Dermis blood vessel endothelial cell (primary cell): ENCODE data around the gene CD248. TPM values are rescaled to one million over a fixed set of nuclear protein-coding genes. Genes with fewer than 3 reads are reported as not detected.
"Not testable (repeated sequence)": the region's sequence is repeated elsewhere in the genome, so short reads cannot be mapped to it uniquely, and the experiment has no call there.

Experiments used
- DNase-seq: peaks from one replicate; pipeline ENCODE4 v3.0.0; 2010
- total RNA-seq: library from RNA; depleted of rRNA; stranded (reverse); fragments of >200 nt; gene quantifications from 2 replicates; pipeline ENCODE4 v1.2.3, GENCODE V29; 2014

Gene CD248
- total RNA-seq, 1 donor from 2014 or later: 0.68 TPM

DNA sequence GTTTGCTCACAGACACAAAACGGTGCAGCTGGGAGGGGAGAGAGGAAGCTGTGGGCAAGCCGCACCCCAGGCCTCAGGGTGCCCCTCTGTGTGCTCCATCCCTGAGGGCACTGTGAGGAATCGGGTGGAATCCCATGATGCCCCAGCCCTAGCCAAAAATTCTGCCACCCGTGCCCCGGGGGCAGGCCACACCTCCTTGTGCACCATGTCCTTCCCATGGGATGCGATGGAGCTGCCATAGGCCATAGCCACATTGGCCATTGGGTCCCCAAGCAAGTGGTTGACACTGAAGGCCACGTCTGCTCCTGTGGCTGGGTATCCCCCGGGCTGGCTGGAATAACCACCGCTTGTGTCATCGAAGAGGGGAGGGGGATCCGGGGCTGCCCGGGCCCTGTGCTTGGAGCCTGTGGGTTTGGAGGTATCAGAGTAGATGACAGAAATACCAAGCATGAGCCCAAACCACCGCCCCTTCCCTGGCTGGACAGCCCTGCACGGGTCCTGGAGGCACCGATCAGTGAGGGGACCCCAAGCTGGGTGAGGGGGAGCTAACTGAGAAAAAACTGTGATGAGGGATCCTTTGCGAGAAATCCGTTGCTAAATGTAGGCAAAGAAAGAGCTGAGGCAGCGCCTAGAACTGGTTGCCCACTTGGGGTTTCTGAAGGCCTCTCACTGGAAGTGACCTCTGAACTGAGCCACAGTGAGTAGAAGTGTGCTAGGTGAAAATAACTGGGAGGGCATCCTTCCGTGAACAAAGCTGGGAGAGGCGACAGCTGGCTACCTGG, 28.8 kb downstream of the CD248 start:
- no peak for DNase-seq

GRCh38 chr11:66287211-66287888, 29.5 kb downstream of the CD248 start:
- no peak for DNase-seq

- DNase-seq: no peak
Measured at GRCh38 chr11:66286699-66287098, 30.1 kb downstream of the CD248 start.

DNA sequence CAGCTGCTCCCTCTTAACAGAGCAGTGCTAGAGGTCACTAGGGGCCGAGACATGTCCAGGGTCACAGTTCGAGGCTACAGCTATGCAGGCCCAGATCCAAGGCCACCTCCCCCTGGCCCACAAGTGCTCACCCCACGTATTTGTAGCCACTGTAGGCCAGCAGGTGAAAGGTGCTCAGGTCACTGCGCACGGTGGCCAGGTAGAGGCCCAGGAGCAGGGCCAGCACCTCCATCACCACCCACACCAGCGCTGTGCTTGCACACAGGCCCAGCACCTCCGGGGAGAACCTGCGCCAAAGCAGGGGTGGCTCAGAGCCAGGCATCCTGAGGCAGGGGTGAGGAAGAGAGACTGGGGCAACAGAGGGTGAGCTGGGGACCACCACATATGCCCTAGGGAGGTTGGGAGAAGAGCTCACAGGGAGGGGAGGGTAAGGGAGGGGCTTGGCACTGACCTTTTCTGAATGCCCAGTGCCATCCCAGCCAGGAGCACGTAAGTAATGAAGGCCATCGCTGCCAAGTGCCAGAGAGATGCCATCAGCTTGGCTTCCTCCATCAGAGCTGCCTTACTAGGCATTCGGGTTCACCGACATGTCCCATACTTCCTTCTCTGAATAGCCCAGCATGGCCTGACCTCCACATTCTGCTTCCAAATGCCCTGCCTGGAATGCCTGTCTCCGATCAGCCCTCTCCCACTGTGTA, 31.4 kb downstream of the CD248 start:
- no peak for DNase-seq

GRCh38 chr11:66284526-66285078, 32.2 kb downstream of the CD248 start:
- DNase-seq: no peak

DNA sequence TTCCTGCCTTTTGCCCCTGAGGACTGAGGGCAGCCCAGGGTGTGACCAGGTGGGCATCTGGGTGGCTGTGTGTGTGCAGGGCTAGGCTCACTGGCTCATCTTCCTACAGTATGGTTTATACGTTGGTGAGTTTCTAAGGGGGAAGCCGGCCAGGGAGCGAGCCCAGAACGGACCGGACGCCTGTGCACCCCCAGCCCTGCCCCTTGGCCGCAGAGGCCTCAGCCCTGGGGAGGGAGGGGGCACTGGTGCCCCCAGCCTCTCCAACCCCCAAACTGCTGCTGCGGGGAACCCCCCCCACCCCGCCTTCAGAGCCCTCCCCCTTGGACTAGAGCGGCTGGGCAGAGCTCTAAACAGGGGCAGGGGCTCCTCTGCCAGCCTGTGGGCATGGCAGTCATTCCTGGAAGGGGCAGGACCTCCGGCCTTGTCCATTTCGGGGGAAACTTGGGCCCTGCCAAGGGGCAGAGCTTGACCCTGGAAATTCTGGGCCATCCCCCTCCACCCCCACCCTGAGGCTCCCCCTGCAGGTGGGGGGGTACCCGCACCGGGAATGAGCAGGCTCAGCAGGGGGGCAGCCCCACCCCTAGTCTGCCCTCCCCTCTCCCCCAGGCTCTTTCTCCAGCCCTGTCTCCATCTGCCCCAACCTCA, 33.3 kb downstream of the CD248 start:
- DNase-seq: no peak

GRCh38 chr11:66282468-66283455, 34.1 kb downstream of the CD248 start:
- peak; percentile 98 for DNase-seq

GRCh38 chr11:66281776-66282467, 34.9 kb downstream of the CD248 start:
- no peak for DNase-seq

GRCh38 chr11:66281001-66281400, 35.8 kb downstream of the CD248 start:
- DNase-seq: no peak

GRCh38 chr11:66280428-66280827, 36.4 kb downstream of the CD248 start:
- DNase-seq: no peak

DNA sequence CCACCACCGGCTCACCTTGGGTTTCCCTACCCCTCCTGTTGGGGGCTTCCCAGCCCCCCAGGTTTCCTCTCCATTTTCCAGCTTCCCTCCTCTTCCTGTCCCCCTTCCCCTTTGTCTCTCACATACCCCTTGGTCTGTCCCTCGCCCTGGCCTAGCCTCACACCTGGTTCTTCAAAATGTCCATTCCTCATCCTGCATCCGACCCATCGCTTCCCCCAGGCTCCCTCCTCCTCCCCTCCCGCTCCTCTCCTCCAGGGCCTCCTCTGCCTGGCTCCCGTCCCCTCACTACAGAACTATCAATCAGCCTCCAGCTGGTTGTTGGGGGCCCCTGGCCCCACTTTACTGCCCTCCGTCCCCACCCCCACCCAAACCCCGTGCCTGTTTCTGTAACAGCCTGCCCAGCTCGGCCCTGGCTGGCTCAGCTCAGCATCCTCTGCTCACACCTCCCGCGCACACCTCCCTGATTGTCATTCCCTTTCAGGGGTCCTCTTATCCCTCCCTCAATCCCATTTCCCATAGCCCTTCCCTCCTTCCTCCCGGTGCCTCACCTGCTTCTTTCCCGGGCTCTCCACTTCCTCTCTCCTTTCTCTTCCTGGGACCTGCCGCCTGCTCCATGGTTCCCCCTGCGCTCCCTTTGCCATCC, 37.6 kb downstream of the CD248 start:
- no peak for DNase-seq

DNA sequence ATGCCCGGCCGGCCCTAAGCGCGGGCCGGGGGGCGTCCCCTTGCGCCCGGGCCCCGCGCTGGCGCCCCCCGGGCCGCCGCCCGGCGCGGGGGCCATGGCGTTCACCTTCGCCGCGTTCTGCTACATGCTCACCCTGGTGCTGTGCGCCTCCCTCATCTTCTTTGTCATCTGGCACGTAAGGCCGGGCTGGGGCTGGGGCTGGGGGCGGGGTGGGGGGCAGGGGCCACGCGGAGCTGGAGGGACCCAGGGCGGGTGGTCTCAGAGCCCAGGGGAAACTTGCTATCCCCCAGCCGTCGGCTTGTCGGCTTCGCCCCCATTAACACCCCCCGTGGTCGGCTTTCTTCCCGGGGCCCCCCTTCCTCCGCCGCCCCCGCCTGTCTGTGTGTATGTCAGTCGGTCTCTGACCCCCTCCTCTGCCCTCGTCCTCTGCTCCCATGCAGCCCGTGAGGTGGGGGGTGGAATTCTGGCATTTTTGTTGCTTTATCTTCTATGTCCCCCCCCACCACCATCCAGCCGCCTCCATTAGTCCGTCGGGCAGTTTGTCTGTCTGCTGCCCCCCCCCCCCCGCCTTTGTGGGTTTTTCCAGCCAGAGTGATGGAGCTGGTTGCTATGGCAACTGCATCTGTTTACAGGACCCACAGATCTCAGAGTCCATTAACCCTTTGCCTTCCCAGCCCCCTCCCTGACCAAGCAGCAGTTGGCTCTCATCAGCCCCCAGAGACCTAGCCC, 38.3 kb downstream of the CD248 start:
- no peak for DNase-seq

DNA sequence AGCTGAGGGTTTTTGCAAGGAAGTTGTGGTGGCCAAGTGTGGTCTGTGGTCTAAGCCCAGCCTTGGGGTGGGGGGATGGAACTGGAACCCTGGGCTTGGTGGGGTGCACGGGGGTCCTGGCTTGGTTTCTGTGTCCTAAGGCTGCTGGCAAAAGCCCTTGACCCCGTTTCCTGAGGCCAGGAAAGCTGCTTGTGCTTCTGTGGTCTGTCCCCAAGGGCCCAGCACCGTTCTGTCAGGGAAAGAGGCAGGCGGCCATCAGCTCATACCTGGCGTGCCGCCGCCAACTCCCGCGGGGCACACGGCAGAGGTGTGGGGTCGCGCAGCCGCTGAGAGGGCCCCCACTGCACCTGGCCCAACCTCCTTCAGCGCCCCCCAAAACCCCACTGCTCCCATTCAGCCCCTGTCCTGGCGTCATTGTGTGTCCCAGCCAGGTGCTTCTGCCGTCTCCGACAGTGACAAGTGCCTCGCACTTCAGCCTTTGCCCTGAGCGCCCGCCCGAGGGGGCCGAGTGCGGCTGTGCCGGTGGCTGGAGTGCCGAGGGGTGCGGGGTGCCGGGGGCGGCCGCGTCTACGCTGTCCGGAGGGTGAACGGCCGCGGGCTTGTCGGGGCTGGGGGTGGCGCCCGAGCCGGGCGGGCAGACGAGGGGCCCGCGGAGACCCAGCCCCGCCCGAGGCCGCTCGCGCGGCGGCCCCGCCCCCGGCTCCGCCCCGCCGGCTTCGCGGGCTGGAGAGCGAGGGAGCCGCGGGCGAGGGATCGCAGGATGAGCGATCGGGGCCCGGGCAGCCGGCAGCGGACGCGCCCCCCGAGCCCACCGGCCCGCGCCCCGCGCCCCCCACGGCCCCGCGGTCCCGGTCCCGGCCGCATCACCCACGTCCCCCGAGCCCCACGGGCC, 39.1 kb downstream of the CD248 start, which contains the start of gene CNIH2:
TSS of gene CNIH2 (plus strand) at position 705 of the 892 bp plus-strand sequence. CDS start 282 bp downstream, outside the sequence.
- peak; percentile 18 for DNase-seq

GRCh38 chr11:66277064-66277463, 39.8 kb downstream of the CD248 start:
- DNase-seq: not testable (repeated sequence)

GRCh38 chr11:66276619-66277018, 40.2 kb downstream of the CD248 start:
- not testable (repeated sequence) for DNase-seq

DNA sequence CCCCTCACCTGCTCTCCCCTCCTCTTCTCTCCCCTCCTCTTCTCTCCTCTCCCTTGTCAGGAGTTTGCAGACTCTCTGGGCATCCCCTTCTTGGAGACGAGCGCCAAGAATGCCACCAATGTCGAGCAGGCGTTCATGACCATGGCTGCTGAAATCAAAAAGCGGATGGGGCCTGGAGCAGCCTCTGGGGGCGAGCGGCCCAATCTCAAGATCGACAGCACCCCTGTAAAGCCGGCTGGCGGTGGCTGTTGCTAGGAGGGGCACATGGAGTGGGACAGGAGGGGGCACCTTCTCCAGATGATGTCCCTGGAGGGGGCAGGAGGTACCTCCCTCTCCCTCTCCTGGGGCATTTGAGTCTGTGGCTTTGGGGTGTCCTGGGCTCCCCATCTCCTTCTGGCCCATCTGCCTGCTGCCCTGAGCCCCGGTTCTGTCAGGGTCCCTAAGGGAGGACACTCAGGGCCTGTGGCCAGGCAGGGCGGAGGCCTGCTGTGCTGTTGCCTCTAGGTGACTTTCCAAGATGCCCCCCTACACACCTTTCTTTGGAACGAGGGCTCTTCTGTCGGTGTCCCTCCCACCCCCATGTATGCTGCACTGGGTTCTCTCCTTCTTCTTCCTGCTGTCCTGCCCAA, 40.7 kb downstream of the CD248 start:
- no peak for DNase-seq

DNA sequence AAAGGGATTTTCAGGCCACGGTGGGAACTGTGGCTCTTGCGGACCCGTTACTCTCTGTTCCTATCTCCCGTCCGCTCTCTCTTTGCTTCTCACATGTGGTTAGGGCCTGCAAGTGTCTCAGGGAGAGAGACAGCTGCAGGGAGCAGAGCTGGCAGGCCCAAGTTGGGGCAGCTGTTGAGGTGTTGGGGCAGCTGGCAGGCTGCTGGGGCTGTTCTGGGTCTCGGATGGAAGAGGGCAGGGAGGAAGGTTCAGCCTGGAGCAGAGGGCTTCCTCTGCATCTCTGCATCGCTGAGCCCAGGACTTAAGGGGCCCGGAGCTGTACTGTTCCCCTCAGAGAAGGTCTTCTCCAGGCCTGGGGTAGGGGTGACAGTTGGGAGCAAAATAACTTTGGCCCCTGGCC, 41.4 kb downstream of the CD248 start:
- DNase-seq: no peak

DNA sequence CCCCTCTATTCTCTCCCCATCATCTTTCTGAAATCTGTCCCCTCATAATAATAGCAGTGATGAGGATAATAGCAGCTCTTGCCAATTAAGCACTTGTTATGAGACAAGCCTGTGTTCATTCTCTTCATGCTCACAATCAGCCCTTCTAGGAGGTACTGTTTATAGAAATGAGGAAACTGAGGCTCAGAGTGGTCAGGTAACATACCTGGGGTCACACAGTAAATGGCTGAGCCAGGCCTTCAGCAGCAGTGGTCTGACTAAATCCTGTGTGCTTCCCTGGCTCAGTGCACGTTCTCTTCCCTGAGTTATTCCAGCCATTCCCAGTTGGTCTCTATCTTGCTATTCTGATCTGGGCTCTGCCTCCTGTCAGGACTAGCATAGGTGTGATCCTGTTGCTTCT, 42.6 kb downstream of the CD248 start:
- DNase-seq: no peak
